Heart left ventricle (tissue), 13 donors: ENCODE results near the gene CLDN4.

Experiments used
- POLR2A ChIP-seq, 2 donors: fragments of 450-650 bp; IDR thresholded peaks; one replicate each; pipeline ENCODE4 v1.6.1; 2017; ENCODE audit warnings: antibody characterized with exemption in 2 of 2, mild to moderate bottlenecking in 2 of 2, moderate library complexity in 2 of 2
- TF ChIP-seq, protein P1 (sequence below), 12 donors: fragments of 200-600 bp; sonication (generic) in 4 of 12; IDR thresholded peaks; one replicate each; pipeline versions ENCODE4 v1.5.0 to v1.8.0; 2018 to 2022; ENCODE audit warnings: antibody characterized with exemption in 12 of 12, mild to moderate bottlenecking in 5 of 12
- donor health status: ischemic (EF 13 %, LVEDD 7.1; RV severe dilation, severe dysfunction).
- donor health status: DM: no; HTN: yes; CAD: no.
- donor health status: DM: no; HTN: no; CAD: no.
- donor health status: ischemic (EF 25% LVEDD 6.9; RV normal size, moderate dysfunction).
- donor health status: ischemic (EF 25% LVEDD 5.7; RV mildly dilated, moderate dysfunction).
- donor health status: ischemic (EF 35%, LVEDD 5.7; RV mildly dilated, moderate dysfunction).
- donor health status: nonischemic (EF 11% LVEDD 7.7; RV severe dilation, severe dysfunction).
- donor health status: DM: yes; HTN: yes; CAD: no.
- donor health status: PGD.
- donor health status: ischemic (EF 29% LVEDD 5.4; RV normal size, mild dysfunction).
- donor health status: nonischemic (EF 23%, LVEDD 6.1; RV moderate dilation, normal function).

DNA sequence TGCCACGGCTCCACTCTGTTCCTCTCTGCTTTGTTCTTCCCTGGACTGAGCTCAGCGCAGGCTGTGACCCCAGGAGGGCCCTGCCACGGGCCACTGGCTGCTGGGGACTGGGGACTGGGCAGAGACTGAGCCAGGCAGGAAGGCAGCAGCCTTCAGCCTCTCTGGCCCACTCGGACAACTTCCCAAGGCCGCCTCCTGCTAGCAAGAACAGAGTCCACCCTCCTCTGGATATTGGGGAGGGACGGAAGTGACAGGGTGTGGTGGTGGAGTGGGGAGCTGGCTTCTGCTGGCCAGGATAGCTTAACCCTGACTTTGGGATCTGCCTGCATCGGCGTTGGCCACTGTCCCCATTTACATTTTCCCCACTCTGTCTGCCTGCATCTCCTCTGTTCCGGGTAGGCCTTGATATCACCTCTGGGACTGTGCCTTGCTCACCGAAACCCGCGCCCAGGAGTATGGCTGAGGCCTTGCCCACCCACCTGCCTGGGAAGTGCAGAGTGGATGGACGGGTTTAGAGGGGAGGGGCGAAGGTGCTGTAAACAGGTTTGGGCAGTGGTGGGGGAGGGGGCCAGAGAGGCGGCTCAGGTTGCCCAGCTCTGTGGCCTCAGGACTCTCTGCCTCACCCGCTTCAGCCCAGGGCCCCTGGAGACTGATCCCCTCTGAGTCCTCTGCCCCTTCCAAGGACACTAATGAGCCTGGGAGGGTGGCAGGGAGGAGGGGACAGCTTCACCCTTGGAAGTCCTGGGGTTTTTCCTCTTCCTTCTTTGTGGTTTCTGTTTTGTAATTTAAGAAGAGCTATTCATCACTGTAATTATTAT is 1.2 kb downstream of the CLDN4 start:
- TF ChIP-seq, protein P1, sequence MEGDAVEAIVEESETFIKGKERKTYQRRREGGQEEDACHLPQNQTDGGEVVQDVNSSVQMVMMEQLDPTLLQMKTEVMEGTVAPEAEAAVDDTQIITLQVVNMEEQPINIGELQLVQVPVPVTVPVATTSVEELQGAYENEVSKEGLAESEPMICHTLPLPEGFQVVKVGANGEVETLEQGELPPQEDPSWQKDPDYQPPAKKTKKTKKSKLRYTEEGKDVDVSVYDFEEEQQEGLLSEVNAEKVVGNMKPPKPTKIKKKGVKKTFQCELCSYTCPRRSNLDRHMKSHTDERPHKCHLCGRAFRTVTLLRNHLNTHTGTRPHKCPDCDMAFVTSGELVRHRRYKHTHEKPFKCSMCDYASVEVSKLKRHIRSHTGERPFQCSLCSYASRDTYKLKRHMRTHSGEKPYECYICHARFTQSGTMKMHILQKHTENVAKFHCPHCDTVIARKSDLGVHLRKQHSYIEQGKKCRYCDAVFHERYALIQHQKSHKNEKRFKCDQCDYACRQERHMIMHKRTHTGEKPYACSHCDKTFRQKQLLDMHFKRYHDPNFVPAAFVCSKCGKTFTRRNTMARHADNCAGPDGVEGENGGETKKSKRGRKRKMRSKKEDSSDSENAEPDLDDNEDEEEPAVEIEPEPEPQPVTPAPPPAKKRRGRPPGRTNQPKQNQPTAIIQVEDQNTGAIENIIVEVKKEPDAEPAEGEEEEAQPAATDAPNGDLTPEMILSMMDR (IDR thresholded peaks at IDR 0.05) = no peak
- TF ChIP-seq POLR2A (IDR thresholded peaks at IDR 0.05) = no peak
